NCI-H460 (cell line): ENCODE measurements around the gene VAC14. TPM values are rescaled to one million over a fixed set of nuclear protein-coding genes. Genes with fewer than 3 reads are reported as not detected.

Experiments used
- DNase-seq: peaks from one replicate; pipeline ENCODE4 v3.0.0-alpha.2; 2016; ENCODE audit warnings: low read depth; ENCODE audit errors: extremely low read depth
- total RNA-seq: library from RNA; depleted of rRNA; stranded (reverse); fragments of >200 nt; shearing (Covaris generic); gene quantifications from 2 replicates; pipeline ENCODE4 v1.2.3, GENCODE V29; 2014

VAC14 gene
- total RNA-seq, 1 experiment from 2014 or later: 29.8 TPM

DNA sequence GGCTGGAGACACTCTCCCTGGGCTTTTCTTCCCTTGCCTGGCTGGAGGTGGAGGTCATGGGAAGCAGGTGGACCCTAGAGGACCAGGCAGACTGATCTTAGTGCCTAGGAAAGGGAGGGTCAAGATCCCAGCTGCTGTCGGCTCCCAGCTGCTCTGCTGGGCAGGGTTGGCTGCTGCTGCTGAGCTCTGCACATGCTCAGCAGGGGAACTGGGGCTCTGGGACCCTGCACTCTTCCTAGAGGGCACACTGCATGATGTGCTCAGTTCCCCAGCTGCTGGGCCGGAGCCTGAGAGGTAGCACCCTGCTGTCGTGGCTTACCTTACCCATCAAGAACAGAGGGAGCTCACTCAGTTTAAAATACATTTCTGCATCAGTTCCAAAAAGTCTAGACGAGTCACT, 34.3 kb downstream of the VAC14 start:
- DNase-seq: no peak

DNA sequence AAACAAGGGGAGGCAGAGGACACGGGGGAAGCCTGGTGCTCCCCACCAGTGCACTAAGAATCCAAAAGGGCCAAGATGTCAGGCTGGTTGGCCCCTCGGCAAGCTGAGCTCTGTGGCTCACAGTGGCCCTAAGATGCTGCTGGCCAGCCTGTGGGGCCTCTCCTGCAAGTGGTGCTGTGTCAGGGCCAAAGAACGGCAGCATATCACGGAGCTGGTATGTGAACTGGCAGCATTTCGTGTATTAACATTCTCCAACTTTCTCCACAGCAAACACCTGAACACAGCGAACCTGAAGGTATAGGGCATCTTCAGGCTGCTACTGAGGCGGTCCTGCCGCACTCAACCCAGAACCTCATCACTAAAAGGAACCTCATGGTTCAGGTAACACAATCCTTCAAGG, 34.8 kb downstream of the VAC14 start:
- no peak for DNase-seq

GRCh38 chr16:70765491-70765890, 35.5 kb downstream of the VAC14 start:
- no peak for DNase-seq

- DNase-seq: no peak
These were observed 36.3 kb downstream of the VAC14 start for GRCh38 chr16:70764632-70765031.

- DNase-seq: no peak
These were observed 40.7 kb downstream of the VAC14 start for GRCh38 chr16:70760221-70760620.

- DNase-seq: no peak
These were observed 41.3 kb downstream of the VAC14 start for GRCh38 chr16:70759666-70760065.

DNA sequence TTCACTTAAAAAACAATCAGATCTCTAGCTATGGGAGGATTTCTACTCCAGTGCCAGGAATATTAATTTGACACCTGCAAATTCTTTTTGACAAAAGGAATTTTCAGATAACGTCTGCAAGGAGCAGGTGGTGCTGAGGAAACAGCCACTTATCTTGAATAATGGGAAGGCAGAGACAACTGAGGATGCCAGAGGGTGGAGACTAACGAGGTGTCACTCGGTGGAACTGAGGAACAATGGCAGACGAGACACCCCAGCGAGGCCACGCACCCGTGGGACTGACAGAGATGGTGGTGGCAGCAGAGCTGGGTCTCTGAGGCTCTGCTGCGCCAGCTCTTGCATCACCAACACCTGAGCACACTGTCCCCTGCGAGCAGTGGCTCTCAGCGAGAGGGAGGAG, 42.2 kb downstream of the VAC14 start:
- no peak for DNase-seq

DNA sequence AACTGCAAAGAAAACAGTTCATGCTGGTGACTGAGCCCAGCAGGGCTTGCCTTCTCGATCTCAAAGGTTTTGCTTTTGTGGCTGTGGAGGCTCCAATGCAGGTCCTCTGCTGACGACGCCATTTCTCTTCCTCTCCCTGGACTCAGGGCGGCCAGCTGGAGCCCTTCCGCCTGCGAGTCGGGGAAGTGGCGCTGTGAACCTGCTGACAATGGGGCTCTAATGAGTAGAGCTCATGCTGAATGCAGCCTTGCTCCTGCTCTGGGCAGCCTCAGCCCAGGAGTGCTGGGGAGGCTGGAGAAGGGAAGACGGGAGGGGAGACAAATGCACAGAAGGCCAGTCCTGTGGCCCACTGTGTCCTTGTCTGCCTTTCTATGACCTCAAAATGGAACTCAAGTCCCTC, 43.8 kb downstream of the VAC14 start:
- no peak for DNase-seq

DNA sequence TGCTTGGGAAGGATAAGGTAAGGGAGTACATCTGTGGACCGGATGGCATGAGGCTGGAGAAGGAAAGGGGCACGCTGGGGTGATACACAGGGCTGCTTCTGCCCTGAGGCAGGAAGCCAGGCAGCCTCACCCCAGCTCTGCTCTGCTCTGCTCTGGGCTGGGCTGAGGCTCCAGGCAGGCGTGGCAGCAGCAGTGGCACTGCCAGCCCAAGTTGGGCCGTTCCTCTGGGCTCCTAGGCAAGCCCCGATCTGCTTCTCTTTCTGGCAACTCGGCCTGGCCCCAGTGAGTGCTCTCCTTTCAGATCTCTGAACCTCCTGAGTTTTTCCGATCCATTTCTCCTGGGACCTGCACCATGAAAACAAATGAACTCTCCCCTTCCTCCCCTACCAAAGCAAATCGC, 44.9 kb downstream of the VAC14 start:
- DNase-seq: no peak

- DNase-seq: no peak
These were observed 45.9 kb downstream of the VAC14 start for GRCh38 chr16:70754851-70755600.

- no peak for DNase-seq
These were observed 46.6 kb downstream of the VAC14 start for GRCh38 chr16:70754371-70754770.

- DNase-seq: no peak
These were observed 47.1 kb downstream of the VAC14 start for GRCh38 chr16:70753694-70754325.

GRCh38 chr16:70753228-70753627, 47.7 kb downstream of the VAC14 start:
- DNase-seq: no peak

DNA sequence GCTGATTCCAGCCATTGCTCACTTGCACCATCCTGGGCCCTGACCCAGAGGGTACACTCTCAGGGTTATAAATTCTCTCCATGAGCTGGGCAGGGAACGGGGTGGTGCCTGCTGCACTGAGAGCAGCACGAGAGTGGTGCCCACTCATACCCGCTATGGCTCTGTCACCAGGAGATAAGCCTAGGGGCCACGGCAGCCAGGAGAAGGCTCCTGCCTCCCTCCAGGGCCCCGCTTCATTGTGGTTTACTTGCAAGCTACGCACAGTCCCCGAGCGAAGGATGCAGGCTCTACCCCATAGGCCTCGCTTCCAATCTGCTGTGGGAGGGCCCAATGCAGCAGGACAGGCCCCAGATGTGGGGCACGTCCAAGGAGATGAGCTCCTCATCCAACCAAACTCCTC, 48.5 kb downstream of the VAC14 start:
- no peak for DNase-seq

DNA sequence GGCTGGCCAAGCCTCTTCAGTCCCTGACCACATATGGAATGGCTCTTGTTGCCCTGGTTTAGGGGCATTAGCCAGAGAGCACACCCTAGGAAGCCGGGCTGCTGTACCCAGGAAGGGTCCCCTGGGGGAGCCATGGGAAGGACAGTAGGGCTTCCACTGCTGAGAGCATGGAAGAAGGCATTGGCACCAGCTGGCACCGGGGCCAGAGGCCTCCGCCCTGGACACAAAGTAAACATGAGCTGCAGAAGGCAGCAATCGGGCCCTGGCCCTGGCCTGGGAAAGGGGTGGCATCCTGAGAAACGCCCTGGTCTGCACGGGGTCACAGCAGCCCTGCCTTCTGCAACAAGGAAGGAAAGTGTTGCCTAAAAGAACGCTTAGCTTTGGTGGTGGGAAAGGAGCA, 49.4 kb downstream of the VAC14 start:
- no peak for DNase-seq

- DNase-seq: no peak
These were observed 50.0 kb downstream of the VAC14 start for GRCh38 chr16:70750893-70751467.

DNA sequence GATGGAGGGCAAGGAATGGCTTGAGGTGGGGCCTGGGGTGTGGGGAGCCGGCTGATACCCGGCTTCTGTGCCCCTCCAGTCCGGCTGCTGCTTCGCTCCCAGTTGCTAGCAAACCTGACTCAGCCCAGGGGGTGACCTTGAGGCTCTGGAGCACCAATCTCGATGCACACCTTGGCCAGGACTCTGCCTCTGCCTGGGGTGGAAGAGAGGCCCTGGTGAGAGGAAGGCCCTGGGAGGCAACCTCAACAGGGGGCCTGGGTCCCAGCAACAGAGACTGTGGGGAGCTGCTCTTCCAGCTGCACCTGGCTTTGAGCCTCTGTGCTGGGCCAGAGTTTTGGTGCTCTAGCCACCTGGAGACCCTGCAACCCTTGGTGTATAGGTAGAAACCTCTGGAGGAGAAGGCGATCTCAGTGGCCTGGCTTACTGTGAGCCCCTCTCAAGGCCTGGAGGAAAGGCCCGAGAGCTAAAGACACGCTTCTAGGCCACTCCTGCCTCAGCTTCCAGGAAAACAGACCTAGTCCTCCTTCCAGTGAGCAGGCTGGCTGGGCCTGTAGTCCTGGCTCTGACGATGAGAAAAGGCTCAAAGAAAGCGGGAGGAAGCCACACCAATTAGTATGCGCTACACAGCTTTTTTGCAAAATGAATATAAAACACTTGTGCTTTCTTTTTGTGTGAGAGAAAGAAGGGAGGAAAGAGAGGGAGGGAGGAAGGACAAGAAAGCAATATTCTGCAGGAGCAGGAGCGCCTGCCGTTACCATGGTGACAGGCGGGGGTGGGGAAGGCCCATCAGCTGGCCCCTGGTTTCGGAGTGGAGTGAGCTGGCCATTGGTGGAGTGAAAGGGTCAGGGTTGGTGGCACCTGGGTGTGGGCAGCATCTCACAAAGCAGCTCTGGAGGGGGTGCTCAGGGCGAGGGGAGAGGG, 51.0 kb downstream of the VAC14 start:
- DNase-seq: no peak

- DNase-seq: no peak
These were observed 51.8 kb downstream of the VAC14 start for GRCh38 chr16:70749006-70749678.

GRCh38 chr16:70747703-70748631, 53.0 kb downstream of the VAC14 start:
- DNase-seq: no peak
